ENCODE results near the gene TNS1. TPM values are rescaled to one million over a fixed set of nuclear protein-coding genes. Genes with fewer than 3 reads are reported as not detected.

TNS1 gene
- total RNA-seq, 1 donor from 2014 or later = 7.9 TPM

DNA sequence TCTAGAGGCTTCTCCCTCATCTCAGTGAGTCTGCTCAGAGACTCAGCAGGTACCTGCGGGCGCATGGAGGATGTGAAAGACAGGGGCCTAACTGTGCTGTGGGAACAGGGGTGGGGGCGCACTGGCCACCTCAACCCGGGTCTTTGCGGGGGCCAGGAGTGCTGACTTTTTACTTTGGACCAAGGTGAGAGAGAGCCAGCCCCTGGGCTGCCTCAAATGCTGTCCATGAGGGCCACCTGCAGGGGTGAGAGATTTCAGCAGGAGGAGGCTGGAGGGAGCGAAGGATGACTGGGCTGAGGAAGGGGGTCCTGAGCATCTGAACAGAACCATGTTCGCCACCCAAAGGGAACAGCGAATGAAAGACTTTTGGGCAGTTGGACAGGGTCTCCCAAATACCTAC, 129.4 kb downstream of the TNS1 start:
- no peak for DNase-seq (ENCODE audit: low spot score, unreplicated experiment)
- Mint-ChIP-seq H3K27ac (no peak overlapping the region), H3K4me1 (ENCODE audit: low read depth) (no peaks in the 10 kb centered on the region), H3K9me3 (ENCODE audit: low read depth) (no peaks in the 10 kb centered on the region), H3K4me3 (ENCODE audit: low read depth) (no peak overlapping the region), H3K36me3 (ENCODE audit: insufficient read depth) (no peaks in the 10 kb centered on the region), H3K27me3 (peaks cover 5% of the 10 kb centered on the region)
- TF ChIP-seq, protein P1, sequence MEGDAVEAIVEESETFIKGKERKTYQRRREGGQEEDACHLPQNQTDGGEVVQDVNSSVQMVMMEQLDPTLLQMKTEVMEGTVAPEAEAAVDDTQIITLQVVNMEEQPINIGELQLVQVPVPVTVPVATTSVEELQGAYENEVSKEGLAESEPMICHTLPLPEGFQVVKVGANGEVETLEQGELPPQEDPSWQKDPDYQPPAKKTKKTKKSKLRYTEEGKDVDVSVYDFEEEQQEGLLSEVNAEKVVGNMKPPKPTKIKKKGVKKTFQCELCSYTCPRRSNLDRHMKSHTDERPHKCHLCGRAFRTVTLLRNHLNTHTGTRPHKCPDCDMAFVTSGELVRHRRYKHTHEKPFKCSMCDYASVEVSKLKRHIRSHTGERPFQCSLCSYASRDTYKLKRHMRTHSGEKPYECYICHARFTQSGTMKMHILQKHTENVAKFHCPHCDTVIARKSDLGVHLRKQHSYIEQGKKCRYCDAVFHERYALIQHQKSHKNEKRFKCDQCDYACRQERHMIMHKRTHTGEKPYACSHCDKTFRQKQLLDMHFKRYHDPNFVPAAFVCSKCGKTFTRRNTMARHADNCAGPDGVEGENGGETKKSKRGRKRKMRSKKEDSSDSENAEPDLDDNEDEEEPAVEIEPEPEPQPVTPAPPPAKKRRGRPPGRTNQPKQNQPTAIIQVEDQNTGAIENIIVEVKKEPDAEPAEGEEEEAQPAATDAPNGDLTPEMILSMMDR (IDR thresholded peaks at IDR 0.05; ENCODE audit: unreplicated experiment) = no peak

DNA sequence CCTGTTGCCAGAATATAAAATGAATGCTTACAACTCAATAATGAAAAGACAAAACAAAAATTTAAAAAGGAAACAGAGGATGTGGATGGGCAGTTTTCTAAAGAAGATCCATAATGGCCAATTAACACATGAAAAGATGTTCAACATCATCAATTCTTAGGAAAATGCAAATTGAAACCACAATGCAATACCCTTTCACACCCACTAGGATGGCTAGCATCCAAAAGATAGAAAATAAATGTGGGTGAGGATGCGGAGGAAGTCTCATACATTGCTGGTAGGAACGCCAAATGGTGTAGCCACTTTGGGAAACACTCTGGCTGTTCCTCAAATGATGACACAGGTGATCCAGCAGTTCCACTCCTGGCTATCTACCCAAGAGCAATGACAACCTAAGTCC, 130.5 kb downstream of the TNS1 start:
- Mint-ChIP-seq H3K36me3 (ENCODE audit: insufficient read depth) (no peaks in the 10 kb centered on the region), H3K4me1 (ENCODE audit: low read depth) (no peaks in the 10 kb centered on the region), H3K4me3 (ENCODE audit: low read depth) (no peak overlapping the region), H3K9me3 (ENCODE audit: low read depth) (no peaks in the 10 kb centered on the region), H3K27me3 (peaks cover 5% of the 10 kb centered on the region), H3K27ac (no peak overlapping the region)
- DNase-seq (ENCODE audit: low spot score, unreplicated experiment) = no peak
- TF ChIP-seq, protein P1 (IDR thresholded peaks at IDR 0.05; ENCODE audit: unreplicated experiment) = no peak

DNA sequence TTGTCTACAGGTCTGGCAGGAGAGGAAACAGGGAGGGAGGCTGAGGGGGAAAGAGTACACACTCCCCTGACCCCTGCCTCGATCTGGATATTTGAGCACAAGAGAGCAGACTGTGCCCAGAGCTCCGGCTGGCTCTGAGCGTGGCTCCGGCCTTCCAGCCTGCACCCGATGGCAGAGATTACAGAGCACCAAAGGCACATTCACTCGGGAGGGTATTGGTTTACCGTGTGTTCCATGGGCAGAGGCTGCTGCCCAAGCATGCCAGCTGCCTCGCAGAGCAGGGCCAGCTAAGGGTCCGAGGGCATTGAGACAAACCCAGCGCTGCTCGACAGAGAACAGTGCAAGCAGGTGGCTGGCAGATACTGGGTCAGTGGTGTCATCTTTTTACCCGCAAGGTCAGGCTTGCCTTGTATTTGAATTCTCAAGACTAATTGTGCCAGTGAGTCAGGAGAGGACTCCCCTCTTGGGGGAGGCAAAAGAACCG, 132.2 kb downstream of the TNS1 start:
- TF ChIP-seq, protein P1 (IDR thresholded peaks at IDR 0.05; ENCODE audit: unreplicated experiment) = no peak
- Mint-ChIP-seq H3K4me1 (ENCODE audit: low read depth) (peaks cover 2% of the 10 kb centered on the region), H3K4me3 (ENCODE audit: low read depth) (no peak overlapping the region), H3K27me3 (peaks cover 3% of the 10 kb centered on the region), H3K27ac (no peak overlapping the region), H3K9me3 (ENCODE audit: low read depth) (no peaks in the 10 kb centered on the region), H3K36me3 (ENCODE audit: insufficient read depth) (no peaks in the 10 kb centered on the region)
- DNase-seq (ENCODE audit: low spot score, unreplicated experiment) = no peak

DNA sequence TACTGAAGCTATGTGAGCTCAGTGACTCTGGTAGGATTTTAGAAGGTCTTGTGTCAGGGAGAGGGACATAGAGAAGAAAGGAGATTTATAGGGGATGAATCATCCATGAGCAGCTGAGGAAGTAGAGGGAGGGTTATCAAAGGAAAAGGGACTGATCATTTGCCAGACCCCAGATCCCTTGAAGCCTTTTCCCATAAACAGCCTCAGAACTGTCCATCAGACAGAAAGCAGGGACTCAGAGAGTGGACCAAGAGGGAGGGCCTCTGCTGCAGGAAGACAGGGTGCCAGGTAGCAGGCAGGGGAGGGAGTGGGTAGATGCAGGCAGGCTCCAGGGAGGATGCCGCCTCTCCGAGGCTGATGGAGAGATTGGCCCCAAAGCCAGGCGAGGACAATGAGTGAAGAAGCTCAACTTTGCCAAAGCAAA, 133.9 kb downstream of the TNS1 start:
- DNase-seq (ENCODE audit: low spot score, unreplicated experiment) = no peak
- Mint-ChIP-seq H3K4me3 (ENCODE audit: low read depth) (no peak overlapping the region), H3K36me3 (ENCODE audit: insufficient read depth) (no peaks in the 10 kb centered on the region), H3K27ac (no peak overlapping the region), H3K27me3 (peaks cover 3% of the 10 kb centered on the region), H3K9me3 (ENCODE audit: low read depth) (no peaks in the 10 kb centered on the region), H3K4me1 (ENCODE audit: low read depth) (peaks cover 2% of the 10 kb centered on the region)
- TF ChIP-seq, protein P1 (IDR thresholded peaks at IDR 0.05; ENCODE audit: unreplicated experiment) = no peak

DNA sequence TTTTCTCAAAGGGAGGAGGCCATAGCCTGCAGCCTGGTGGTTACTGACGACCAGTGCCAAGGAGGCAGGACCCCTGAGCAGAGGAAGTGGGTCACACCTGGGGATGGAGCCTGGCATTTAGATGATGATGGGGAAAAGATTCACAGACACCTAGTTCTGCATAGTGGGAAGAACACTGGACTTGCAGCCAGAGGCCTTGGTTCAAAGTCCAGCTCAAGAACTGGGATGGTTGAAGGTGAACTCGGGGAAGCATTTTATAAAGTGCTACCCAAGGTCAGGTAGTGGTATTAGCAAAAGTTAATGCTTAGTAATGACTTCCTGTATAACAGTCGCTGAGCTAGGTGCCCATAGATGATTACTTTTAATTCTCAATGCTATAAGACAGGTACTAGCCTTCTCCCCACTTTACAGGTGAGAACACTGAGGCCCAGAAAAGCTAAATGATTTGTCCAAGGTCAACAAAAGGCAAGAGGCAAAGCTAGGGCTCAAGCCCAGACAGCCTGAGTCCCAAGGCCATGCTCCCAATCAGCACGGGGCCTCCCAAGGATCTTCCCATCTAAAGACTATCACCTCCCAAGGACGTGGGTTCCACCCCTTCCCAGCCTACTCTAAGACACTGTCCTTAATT, 134.4 kb downstream of the TNS1 start:
- TF ChIP-seq, protein P1 (IDR thresholded peaks at IDR 0.05; ENCODE audit: unreplicated experiment) = no peak
- Mint-ChIP-seq H3K27ac (no peak overlapping the region), H3K36me3 (ENCODE audit: insufficient read depth) (no peaks in the 10 kb centered on the region), H3K27me3 (peaks cover 3% of the 10 kb centered on the region), H3K4me1 (ENCODE audit: low read depth) (peaks cover 2% of the 10 kb centered on the region), H3K4me3 (ENCODE audit: low read depth) (no peak overlapping the region), H3K9me3 (ENCODE audit: low read depth) (no peaks in the 10 kb centered on the region)
- DNase-seq (ENCODE audit: low spot score, unreplicated experiment) = no peak
